GM18526 (cell line): ENCODE results near the gene AIP.

Experiments
- POLR2A ChIP-seq: IDR thresholded peaks from 3 replicates; pipeline ENCODE4 v1.6.1; 2011; ENCODE audit not compliant: insufficient read length; ENCODE audit errors: extremely low read depth

The AIP gene

GRCh38 chr11:67456068-67456705 is 26.6 kb upstream of the AIP start:
- TF ChIP-seq POLR2A: no peak

GRCh38 chr11:67457453-67457852 is 25.4 kb upstream of the AIP start:
- TF ChIP-seq POLR2A: no peak

GRCh38 chr11:67458266-67458665 is 24.6 kb upstream of the AIP start:
- TF ChIP-seq POLR2A: no peak

DNA sequence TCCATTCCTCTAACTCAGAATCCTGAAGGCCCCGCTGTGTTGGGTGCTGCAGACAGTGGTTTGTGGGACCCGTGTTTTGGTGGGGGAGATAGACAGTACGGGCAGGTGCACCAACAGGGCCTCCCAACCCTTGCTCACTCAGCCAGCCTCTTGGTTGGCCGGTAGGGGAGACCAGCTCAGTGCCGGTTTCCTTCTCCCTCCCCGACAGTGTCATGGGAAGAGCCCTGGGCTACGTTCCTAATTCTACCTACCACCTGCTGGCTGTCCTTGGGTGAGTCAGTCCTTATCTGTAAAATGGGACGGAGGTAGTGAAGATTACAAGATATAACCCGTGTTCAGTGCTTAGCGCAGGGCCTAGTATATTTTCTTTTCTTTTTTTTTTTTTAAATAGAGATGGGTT is 19.6 kb upstream of the AIP start:
- no peak for TF ChIP-seq POLR2A

DNA sequence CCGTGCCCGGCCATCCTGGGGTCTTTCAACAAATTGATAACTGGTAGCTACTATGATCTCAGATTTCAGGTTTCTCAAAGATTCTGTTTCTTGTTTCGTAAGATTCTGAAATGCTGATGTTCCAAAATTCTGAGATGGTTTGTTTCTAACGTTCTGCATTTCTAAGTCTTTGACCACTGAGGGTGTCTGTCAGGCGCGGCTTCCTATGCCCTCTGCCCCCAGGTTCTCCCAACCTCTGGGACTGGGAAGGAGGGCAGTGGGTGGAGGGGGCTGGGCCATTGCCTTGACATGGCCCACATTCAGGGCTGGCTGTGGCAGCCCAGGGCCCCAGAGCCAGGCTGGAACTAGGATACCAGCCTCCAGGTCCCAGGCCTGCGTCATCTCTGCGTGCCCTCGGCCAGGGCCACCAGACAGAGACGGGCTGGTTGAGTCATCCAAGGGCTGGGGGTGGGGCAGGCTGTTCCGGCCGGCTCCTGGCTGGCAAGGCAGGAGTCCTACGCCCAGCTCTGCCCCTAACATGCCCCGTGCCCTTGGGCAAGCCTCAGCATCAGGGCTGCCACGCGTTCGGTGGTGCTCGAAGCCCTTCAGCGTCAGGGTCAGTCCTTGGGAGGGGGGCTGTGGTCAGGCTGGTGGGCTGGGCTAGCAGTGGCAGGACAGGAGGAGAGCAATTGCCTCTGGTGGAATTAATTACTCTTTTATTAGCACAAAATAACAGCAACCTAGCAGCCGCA is 19.0 kb upstream of the AIP start:
- no peak for TF ChIP-seq POLR2A

DNA sequence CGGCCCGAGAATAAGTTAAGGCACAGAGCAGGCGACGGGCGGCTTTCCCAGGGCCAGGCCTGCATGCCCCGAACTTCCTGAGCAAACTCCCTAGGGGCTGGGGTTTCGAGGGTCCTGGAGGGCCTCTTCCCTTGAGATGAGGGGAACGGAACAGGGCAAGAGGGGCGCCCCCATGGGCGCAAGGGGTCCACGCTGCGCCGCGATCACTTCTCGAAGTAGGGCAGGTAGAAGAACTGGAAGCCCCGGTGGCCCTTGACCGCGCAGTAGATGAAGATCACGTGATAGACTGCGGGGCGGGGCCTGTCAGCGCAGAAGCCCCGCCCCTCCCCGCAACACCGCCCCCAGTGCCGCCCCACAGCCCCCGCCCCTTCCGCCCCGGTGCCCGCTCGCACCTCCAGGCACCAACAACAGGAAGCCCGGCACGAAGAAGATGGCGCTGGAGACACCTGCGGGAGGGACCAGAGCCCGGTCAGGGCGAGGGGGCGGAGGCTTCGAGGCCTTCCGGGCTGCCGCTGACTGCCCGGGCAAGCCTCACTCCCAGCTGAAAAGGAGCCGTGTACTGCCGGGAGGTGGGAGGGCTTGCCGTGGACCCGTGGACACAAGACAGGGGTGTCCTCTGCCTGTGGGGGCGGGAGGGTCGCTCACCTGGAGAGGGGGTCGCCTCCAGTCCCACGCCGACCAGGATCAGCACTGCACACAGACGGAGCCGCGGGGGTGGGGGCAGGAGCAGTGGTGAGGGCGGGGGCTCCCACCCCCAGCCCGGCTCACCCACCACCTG is 18.2 kb upstream of the AIP start:
- TF ChIP-seq POLR2A: peak; percentile 80

GRCh38 chr11:67465189-67465510 is 17.7 kb upstream of the AIP start:
- TF ChIP-seq POLR2A: no peak

- TF ChIP-seq POLR2A: no peak
These were observed 16.5 kb upstream of the AIP start for GRCh38 chr11:67466367-67466766.

DNA sequence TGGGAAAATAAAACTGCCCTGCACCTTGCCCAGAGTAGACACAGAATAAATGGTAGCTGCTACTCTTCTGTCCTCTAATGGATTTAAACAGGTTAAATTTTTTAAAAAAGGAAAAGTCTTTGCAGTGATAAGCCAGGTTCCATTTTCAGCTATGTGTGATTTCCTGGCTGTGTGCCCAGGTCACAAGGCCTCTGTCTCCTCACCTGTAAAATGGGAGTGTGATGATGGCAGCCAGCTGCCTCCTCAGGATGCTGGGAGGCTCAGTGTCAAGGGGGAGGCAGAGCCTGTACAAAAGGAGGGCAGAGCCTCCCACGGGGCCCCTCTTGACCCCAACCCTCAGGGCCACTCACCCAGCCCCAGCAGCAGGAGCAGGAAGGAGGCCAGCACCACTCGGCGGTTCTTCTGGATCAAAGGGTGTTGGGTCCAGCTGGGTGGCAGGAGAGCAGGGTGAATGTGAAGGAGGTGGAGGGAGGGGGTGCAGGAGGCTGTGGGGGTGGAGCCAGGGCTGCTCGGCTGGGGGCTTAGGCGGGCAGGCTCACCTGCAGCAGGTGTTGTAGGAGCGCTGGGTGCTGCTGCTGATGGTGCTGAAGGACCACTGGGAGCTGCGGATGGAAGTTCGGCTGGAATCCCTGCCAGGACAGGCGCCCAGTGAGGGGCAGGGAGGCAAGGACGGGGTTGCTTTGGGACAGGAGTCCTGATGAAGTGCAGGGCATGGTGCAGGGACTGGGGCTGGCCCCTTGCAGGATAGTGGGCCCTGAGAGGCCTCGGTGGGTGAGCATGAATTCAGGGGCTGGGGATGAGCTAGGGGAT is 15.7 kb upstream of the AIP start:
- no peak for TF ChIP-seq POLR2A

- TF ChIP-seq POLR2A: no peak
These were observed 14.8 kb upstream of the AIP start for GRCh38 chr11:67468056-67468455.

- TF ChIP-seq POLR2A: no peak
These were observed 14.4 kb upstream of the AIP start for GRCh38 chr11:67468456-67468758.

DNA sequence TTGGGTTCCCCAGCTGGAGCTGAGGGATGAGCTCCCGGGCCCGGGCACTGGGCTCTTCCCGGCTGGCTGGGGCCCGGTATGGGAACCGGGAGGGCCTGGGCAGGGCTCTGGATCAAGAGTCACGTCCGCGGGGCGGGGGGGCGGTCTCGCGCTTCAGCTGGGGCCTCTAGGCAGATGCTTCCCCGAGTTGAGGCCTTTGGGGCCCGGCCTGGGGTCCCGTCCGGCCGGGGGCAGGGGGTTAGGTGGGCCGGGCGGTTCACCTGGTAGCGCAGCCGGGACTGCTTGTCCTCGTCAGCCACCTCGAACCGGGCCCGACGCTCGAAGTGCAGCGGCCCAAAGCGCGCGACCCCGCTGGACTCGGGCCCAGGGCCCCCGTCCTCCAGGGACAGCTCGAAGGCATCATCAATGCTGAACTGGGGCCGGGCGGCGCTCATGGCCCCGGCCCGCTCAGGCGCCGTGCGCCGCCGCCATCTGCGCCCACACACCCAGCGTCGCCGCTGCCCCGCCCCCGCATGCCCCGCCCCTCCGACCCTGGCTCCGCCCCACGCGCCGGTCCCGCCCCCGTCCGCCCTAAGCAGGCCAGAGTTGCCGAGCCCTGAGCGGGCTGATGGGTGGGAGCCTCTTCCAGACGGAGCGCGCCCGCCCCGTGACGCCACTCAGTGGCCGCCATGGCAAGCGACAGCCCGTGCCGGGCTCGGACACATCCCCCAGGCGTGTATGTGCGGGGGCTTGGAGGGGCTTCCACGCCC is 13.9 kb upstream of the AIP start, which contains the start of gene TMEM134:
Gene TMEM134, minus strand, starts transcription at position 493 of the 749 bp plus-strand sequence. Its CDS starts 59 bp downstream, at position 434.
- TF ChIP-seq POLR2A: peak; percentile 85

- no peak for TF ChIP-seq POLR2A
These were observed 13.4 kb upstream of the AIP start for GRCh38 chr11:67469508-67469811.

- no peak for TF ChIP-seq POLR2A
These were observed 12.4 kb upstream of the AIP start for GRCh38 chr11:67470337-67471002.
